Hematopoietic multipotent progenitor cell treated with erythropoietin and hydrocortisone succinate and interleukin-3 and kit ligand, for 17 days (in vitro differentiated cells): ENCODE results near the gene TOM1L2.
"Not testable (repeated sequence)": the region's sequence is repeated elsewhere in the genome, so short reads cannot be mapped to it uniquely, and the experiment has no call there.

Experiments used
- DNase-seq: peaks from one replicate; pipeline ENCODE4 v3.0.0-alpha.2; 2015; ENCODE audit warnings: low spot score

Gene TOM1L2

DNA sequence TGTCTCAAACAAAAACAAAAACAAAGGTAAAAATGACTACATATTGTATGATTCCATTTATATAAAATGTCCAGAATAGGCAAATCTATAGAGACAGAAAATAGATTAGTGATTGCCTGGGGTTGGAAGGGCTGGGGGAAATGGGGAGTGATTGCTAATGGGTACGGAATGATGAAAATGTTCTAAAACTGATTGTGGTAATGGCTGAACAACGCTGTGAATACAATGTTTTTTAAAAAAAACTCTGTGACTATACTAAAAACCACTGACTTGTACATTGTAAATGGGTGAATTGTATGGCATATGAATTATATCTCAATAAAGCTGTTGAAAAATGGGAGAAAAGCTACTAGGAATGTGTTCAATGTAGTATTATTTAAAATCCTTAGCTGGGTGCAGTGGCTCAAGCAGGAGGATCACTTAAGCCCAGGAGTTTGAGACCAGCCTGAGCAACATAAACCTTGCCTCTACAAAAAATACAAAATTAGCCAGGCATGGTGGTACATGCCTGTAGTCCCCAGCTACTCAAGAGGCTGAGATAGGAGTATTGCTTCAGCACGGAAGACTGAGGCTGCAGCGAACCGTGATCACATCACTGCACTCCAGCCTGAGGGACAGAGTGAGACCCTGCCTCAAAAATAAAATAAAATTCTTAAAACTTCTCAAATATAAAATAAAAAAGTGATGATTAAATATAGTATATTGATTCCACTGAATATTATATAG lies 47.9 kb downstream of the TOM1L2 start:
- DNase-seq = no peak

DNA sequence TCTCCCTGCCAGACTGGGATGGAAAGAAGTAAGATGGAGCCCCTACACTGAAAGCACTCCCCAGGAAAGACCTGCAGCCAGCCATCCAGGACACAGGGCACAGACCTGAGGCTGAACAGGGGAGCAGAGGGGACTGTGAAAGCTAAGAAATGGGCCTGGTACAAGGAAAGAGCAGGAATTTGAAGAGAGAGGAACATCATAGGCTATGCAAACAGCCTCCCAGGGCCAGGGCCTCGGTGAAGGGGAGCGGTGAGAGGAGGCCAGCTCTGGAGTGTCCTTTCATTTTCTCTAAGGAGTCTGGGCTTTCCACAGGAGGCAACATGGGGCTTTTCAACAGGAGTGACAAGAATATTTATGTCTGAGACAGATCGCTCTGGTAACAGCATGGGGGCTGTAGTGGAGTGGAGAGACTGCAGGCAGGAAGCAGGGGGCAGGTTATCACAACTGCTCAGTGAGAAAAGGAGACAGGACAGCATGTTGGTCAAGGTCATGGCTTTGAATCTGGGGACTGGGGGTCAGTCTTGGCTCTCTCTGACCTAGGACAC lies 50.1 kb downstream of the TOM1L2 start:
- DNase-seq = no peak

DNA sequence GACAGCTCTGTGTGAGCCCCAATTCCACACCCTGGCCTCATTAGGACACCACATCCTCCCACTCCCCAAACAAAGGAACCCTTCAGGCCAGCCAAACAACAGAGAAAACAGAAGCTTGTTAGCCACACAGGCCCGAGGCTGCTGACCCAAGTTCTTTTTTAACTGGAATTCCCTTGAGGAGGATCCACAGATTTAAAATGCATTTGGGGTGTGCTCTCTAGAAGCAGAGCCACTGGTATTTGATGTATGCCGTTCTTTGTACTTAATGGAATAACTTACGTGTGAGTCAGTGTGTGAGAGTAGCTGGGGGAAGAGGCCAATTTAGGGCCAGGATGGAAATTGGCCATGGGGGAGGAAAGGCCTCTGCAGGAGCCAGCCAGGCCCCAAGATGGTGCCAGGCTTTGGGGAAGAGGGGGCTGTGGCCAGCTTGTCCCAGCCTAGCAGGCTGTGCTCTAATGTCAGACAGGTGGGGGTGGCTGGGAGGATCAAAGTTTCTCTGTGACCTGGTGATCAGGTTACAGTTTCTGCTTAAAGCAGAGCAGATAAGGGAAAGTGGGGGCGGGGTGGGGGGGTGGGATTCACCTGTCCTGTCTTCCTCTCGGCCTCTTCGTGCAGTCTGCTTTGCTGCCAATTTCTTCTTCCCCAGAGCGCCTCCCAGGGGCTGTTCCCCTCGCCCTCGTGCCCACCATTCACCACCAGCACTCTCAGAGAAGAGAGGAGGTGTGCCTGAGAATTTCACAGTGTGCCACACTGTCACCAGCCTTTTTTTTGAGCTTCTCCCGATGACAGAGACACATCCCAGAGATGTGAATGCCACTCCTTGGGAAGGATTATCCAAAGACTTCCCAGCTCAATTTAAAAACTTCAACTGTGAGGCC lies 50.8 kb downstream of the TOM1L2 start:
- DNase-seq = no peak

DNA sequence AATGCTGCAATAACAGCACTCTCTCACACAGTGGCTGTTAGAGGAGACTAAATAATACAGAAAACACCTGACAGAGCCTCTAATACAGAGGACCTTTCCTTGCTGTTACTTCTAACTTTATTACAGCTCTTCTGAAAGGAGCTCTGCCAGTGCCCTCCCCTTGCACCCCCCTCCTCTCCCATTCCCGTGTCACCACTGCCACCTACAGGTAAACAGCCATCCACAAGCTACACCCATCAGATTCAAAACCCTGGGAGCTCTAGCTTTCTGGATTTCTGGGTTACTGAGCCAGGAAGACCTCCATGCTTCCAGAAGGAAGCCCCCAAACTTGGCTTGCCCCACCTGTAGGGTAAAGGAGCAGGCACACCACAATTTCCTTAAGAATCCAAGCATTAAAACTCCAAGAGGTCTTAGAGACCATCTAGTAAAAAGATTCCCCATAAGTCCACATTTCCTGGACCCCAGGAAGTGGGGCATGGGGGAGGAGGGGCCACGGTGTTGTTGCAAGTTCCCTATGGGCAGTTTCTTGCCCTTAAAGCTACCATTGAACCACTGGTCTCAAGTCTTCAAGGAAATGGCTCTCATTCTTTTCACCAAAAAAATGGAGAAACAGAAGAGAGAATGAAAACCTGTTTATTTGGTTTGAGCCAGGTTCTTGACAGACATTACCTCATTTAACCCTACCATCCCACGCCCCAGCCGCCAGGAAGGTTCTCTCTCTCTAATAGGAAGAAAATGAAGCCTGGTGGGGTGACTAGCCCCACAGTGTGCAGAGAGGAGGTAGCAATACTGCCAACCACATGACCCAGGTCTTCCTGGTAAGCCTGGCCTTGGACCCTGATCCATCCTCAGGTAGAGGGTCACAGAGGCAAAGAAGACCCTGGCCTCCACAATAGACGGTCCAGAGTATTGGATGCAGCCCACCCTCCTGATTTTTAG lies 52.8 kb downstream of the TOM1L2 start:
- DNase-seq = peak; percentile 69

DNA sequence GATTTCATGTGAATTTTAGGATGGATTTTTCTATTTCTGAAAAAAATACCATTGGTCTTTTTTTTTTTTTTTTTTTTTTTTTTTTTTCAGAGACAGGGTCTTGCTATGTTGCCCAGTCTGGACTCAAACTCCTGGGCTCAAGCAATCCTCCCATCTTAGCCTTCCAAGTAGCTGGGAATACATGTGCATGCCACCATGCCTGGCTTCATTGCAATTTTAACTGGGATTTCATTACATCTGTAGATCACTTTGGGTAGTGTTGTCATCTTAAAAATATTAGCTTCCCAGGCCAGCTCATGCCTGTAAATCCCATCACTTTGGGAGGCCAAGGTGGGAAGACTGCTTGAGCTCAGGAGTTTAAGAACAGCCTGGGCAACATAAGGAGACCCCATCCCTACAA lies 54.8 kb downstream of the TOM1L2 start:
- DNase-seq = no peak

DNA sequence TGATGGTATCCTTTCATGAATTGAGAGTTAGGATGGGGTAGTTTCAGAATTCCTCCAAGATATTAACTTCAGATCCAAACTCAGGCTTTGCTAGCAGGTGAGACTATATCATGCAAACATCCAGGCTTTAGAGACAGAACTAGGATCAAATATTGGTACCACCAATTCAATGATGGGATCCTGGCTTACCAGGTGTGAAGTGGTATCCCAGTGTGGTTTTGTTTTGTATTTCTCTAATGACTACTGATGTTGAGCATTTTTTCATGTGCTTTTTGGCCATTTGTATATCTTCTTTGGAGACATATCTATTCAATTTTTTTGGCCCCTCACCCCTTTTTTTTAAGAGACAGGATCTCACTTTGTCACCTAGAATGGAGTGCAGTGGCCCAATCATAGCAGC lies 57.0 kb downstream of the TOM1L2 start:
- DNase-seq = no peak

DNA sequence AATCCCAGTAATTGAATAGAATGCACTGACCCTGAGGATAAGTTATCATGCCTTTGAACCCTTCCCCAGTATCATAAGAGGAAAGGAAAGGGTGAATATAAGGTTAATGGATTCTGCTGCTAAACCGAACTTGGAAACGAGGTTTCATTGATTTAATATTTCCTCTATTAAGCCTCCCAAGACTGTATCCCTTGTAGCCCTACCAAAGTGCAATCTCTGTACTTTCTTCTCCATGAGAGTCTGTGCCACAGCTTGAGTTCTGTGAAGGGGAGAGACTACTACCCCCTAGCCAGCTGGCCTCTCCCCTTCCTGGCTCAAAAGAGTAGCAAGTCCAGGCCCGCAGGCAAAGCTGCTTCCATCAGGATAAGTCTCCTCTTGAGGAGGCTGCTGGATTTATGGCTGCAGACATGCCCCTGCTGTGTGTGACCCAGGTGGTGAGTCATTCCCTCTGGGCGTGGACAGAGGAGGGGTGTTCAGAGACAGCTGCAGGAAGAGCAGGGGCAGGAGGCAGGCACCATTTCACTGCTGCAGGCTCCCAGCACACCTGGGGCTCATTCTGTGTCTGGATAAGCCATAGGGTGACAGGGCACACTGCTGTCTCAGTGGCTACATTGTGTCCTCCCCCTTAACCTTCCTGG lies 58.4 kb downstream of the TOM1L2 start:
- DNase-seq = peak; percentile 45

DNA sequence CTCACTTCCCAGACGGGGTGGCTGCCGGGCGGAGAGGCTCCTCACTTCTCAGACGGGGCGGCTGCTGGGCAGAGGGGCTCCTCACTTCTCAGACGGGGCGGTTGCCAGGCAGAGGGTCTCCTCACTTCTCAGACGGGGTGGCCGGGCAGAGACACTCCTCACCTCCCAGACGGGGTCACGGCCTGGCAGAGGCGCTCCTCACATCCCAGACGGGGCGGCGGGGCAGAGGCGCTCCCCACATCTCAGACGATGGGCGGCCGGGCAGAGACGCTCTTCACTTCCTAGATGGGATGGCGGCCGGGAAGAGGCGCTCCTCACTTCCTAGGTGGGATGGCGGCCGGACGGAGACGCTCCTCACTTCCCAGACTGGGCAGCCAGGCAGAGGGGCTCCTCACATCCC lies 59.9 kb downstream of the TOM1L2 start:
- DNase-seq = not testable (repeated sequence)

DNA sequence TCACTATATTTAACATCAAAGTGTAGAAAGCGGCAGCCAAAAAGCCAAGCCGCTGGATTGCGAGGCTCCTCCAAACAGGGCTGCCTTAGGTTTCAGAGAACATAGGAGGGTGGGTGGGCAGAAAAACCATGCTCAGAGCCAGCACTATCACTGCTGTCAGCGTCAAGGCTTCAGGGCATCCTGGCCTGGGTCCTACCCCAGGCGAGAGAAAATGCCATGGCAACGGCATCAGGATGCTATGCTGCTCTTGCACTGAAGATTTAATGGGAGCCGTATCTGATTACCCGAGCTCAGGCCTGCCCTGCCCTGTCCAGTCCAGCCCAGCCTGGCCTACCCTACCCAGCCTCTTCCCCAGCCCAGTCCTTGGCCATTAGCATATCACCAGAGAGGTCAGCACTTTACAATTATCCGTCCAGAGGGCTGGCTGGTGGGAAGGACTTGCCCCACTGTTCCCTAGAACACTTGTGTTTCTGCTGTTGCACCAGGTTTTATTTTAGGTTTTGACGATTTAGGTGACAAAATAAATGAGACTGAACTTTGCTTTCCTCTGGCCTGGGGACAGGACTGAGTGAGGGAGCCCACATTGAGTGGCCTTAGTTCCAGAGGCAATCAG lies 61.1 kb downstream of the TOM1L2 start:
- no peak for DNase-seq

DNA sequence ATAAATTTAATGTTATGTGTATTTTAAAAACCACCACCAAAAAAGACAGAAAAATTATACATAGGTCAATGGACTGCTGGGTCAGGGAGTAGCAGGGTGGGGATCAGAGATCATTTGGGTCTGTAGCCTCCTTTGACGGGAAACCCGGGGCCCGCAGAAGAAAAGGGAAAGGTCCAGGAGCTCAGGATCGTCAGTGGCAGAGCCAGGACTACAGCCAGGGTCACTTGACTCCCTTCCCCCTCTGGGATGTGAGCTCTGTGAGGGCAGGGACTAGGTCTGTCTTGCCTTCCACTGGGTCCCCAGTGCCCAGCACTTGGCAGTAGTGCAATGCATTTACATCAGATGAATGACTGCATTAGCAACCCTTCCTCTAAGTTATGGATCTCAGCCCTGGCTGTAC lies 62.1 kb downstream of the TOM1L2 start:
- no peak for DNase-seq

DNA sequence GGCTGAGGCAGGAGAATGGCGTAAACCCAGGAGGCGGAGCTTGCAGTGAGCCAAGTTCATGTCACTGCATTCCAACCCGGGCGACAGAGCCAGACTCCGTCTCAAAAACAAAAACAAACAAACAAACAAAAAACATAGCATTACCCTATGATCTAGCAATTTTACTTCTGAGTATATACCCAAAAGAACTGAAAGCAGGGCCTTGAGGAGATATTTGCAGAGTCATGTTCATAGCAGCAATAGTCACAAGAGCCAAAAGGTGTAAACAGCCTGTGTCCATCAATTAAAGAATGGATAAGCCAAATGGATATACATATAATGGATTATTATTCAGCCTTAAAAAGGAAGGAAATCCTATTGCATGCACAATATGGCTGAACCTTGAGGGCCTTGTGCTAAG lies 63.1 kb downstream of the TOM1L2 start:
- DNase-seq = peak; percentile 28

DNA sequence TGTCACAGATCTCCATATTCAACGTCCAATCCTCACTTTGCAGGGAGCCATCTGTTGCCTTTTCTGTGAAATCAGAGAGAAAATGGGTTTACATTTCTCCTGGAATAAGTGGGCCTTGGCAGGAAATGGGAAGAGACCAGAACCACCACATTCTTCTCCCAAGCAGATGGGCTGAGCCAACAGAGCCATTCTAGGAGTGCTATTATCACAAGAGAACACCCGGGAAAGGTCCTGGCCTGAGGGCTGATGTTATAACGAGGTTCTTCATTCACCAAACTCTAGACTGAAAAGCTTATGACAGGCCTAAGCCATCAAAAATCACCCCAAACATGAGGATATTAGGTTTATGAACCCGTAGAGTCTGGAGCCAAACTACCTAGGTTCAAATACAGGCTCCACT lies 64.7 kb downstream of the TOM1L2 start:
- no peak for DNase-seq

DNA sequence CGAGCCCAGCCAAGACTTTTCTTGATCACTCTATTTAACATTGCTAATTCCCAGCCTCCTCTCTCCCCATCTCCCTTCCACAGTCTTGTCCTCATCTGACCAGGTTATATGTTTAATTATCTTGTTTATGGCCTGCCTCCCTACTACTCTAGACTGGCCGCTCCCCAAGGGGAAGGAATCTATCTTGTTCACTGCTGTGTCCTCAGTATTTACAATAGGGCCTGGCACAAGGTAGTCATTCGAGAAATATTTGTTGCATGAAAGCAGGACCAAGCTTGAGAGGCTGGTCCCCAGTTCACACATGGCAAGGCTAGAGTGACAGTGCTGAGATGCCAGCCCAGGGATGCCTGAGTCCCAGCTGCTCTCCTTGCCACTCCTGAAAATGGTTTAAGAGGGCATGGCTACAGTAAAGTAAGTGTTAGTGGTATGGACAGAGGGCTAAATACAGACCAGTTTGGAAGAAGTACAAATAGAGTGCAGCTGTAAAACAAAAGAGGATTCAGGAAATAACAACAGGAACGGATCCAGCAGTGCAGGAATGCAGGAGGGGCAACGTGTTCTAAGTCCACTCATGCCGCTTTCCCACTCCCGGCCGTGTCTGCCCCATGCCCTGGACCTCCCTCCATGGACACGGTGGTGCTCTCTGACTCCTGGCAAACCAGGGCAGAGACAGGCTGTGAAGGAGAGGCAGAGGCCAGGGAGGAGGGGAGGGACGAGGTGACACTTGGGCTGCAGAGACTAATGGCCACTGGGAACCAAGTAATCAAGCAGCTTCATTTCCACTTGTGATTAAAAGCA lies 65.6 kb downstream of the TOM1L2 start:
- DNase-seq = no peak

DNA sequence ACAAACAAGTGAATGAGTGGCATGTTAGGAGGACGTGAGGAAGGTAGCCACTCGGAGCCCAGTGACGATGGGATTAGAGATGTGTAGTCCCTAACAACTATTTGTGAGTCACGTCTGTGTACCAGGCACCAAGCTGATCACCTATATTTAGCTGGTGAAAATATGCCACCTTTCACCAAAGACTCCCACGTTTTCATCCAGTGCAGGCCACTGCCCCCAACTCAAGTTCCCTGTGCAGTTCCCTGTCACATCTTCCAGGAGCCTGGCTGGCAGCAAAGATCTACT lies 67.2 kb downstream of the TOM1L2 start:
- DNase-seq = no peak

DNA sequence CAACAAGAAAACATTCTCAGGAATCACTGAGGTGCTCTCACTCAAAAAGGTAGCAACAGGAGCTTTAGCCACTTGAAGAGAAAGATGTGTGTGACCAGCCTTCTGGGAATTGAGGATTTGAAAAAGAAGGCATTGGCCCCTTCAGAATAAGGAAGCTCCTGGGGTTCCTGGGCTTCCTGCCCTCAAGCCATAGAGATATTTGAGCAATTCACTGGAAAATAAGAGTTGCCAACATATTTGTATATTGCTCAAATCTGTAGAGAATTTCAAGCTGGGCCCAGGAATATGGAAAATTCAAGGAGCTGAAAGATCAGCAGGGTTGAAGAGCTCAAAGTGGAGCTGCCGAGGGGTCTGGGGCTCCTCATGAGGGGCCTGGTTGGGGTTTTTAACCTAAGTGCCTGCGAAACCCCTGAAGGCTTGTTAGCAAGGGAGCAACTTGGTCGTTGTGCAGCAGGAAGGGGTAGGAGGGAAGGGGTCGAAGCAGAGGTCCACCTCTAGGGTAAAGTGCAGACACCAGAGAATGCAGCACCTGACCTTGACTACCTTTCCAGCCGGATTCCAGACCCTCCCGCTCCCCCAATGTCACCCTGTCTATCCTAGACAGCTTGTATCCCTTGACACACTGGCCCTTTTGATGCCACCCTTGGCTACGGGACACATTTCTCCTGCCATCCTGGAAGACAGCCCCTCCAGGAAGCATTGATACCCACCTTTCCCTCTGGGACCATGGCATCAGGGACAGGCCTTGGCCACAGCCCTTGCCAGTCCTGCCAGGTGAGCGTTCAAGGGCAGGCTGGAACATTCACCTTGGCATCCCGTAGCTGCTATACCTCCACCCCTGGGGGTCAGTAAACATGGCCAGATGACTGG lies 67.8 kb downstream of the TOM1L2 start:
- DNase-seq = no peak

DNA sequence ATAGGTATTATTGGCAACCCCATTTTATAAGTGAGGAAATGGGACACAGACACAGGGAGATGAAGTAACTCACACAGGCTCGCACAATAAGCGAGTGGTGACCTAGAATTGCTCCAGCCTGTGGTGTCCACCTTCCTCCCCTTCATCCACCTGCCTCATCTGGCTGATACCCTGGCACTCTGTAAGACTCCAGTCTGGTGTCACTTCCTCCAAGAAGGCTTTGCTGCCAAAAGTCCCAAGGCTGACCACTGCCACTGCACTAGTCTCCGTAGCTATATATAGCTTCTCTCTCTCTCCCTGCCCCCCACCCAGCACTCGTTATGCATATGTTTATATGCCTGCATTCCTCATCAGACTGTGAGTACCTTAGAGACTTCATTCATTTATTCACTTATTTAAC lies 69.3 kb downstream of the TOM1L2 start:
- no peak for DNase-seq

DNA sequence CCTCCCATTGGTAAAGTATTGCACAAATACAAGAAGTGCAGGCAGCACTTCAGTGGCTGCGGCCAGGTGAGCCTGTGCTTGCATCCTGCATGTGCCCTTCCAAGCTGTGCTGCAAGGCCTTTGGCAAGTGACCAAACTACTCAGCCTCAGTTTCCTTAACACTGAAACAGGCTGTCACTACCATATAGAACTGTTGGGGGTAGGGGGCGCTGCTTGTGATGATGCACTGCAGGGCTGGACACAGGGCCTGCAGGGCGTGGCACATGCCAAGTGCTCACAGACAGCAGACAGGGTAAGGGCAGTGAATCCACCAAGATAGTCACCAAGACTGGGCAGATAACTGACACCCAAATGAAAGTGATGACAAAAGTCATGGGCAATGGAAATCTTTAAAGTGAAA lies 69.8 kb downstream of the TOM1L2 start:
- DNase-seq = no peak

DNA sequence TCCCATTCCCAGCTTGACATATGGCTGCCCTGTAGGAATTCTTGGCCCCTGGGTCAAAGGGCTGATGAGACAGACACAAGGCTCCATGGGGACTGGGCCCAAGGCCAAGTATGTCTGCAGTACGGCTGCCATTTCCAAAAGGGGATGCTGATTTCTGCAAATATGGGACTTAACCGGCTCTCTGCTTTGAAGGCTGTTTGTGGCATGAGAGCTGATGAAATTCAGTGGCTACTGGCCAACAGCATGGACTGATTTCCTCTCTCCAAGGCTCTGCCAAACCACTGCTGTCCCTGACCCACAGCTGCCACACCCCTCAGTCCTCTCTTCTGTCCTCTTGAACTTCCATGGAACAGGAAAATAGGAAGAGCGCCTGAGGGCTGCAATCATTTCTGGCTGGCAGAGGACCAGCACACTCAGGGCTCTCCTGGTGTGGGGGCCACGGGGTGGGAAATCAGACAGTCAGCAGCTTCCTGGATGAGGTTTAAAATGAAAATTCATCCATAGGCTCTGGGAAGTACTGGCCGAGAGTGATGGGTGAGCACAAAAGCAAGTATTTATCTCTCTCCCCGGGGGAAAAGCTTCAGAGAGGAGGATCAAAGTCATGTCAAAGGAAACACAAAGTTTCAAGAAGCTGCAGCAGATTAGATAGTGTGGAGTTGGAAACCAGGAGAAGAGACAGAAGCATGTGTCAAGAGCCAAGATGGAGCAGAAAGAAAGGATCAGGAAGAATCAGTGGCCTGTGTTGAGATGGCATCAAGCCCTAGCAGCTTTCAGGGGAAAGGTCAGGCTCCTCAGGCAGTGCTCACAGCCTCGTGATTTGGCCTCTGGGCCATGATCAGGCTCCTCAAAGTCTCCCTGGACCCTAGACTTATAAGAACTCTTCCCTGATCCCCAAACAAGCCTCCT lies 71.3 kb downstream of the TOM1L2 start:
- no peak for DNase-seq

DNA sequence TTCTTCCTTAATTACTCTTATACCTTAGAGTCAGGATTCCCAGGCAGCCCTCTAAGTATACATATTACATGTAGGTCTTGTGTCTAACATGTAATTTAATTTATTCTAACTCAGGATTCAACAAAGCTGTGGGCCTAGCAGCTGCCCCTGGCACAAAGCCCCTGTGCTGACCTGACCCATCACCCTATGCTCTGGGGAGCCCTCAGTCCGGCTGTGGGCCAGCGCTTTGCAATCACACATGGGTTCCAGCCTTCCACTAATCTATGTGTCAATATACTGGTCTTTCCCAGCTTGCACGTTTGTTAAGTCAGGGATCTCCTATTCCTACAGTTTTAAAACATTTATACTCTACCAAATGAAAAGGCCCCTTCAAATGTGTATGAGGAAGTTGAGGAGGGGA lies 72.7 kb downstream of the TOM1L2 start:
- DNase-seq = no peak
